Peyer's patch (tissue), 4 donors: Measurements from ENCODE around the gene AXDND1.

Source experiments
- CTCF ChIP-seq, 6 experiments: fragments of 450-650 bp in 4 of 6; fragments of 200-600 bp in 2 of 6; sonication (generic) in 1 of 6; IDR thresholded peaks; one replicate each; pipeline ENCODE4 v1.5.1; 2017 to 2019; ENCODE audit warnings: antibody characterized with exemption in 6 of 6, mild to moderate bottlenecking in 3 of 6, moderate library complexity in 1 of 6
- POLR2A ChIP-seq, 2 donors: fragments of 450-650 bp; IDR thresholded peaks; one replicate each; pipeline ENCODE4 v1.5.1; 2017; ENCODE audit warnings: antibody characterized with exemption in 2 of 2, mild to moderate bottlenecking in 2 of 2, moderate library complexity in 2 of 2

- TF ChIP-seq CTCF (IDR thresholded peaks at IDR 0.05): no peak
- TF ChIP-seq POLR2A (IDR thresholded peaks at IDR 0.05): no peak
These were observed 151.4 kb downstream of the AXDND1 start for GRCh38 chr1:179516976-179517705.
